GM23248 (cell line): ENCODE data around the gene PTGFRN. TPM values are rescaled to one million over a fixed set of nuclear protein-coding genes. Genes with fewer than 3 reads are reported as not detected.

ENCODE experiments used
- DNase-seq: peaks from one replicate; pipeline ENCODE4 v3.0.0-alpha.2; 2015
- H2AFZ ChIP-seq: fragments of 200-600 bp; sonication (generic); 2 replicates; pipeline ENCODE4 v1.6.1; 2016; ENCODE audit warnings: antibody characterized with exemption
- H3F3A ChIP-seq: fragments of 200-600 bp; sonication (generic); 2 replicates; pipeline ENCODE4 v1.6.1; 2016; ENCODE audit warnings: mild to moderate bottlenecking, antibody characterized with exemption, mixed run types; ENCODE audit not compliant: insufficient read depth
- H3K27ac ChIP-seq: fragments of 200-600 bp; sonication (generic); 2 replicates; pipeline ENCODE4 v1.5.1; 2016; ENCODE audit warnings: mild to moderate bottlenecking
- H3K27me3 ChIP-seq: fragments of 200-600 bp; sonication (generic); replicated peaks from 2 replicates; pipeline ENCODE4 v1.6.1; 2016; ENCODE audit warnings: mild to moderate bottlenecking; ENCODE audit not compliant: insufficient read depth
- H3K36me3 ChIP-seq: fragments of 200-600 bp; sonication (generic); 2 replicates; pipeline ENCODE4 v1.6.1; 2016; ENCODE audit warnings: low read depth, mild to moderate bottlenecking
- H3K4me1 ChIP-seq: fragments of 200-600 bp; sonication (generic); 2 replicates; pipeline ENCODE4 v1.6.1; 2016; ENCODE audit warnings: mild to moderate bottlenecking; ENCODE audit not compliant: insufficient read depth
- H3K4me2 ChIP-seq: fragments of 200-600 bp; sonication (generic); one replicate; pipeline ENCODE4 v1.6.1; 2016; ENCODE audit warnings: mild to moderate bottlenecking; ENCODE audit not compliant: unreplicated experiment
- H3K4me3 ChIP-seq: fragments of 200-600 bp; sonication (generic); 2 replicates; pipeline ENCODE4 v1.5.1; 2016; ENCODE audit warnings: mild to moderate bottlenecking
- H3K79me2 ChIP-seq: fragments of 200-600 bp; sonication (generic); 2 replicates; pipeline ENCODE4 v1.6.1; 2016; ENCODE audit warnings: mild to moderate bottlenecking; ENCODE audit not compliant: insufficient read depth
- H3K9ac ChIP-seq: fragments of 200-600 bp; sonication (generic); 2 replicates; pipeline ENCODE4 v1.6.1; 2016; ENCODE audit warnings: mild to moderate bottlenecking
- H3K9me2 ChIP-seq: fragments of 200-600 bp; sonication (generic); 2 replicates; pipeline ENCODE4 v1.6.1; 2016; ENCODE audit warnings: mixed run types, mild to moderate bottlenecking, moderate library complexity; ENCODE audit not compliant: insufficient read depth
- H3K9me3 ChIP-seq: fragments of 200-600 bp; sonication (generic); one replicate; pipeline ENCODE4 v1.6.1; 2017; ENCODE audit warnings: low read depth
- H4K20me1 ChIP-seq: fragments of 200-600 bp; sonication (generic); 2 replicates; pipeline ENCODE4 v1.6.0; 2016; ENCODE audit not compliant: insufficient read depth
- EZH2 ChIP-seq: fragments of 200-600 bp; sonication (generic); IDR thresholded peaks from 2 replicates; pipeline ENCODE4 v1.6.1; 2018; ENCODE audit warnings: antibody characterized with exemption, mild to moderate bottlenecking; ENCODE audit not compliant: insufficient read depth, poor library complexity, severe bottlenecking
- EZH2phosphoT487 ChIP-seq: fragments of 200-600 bp; sonication (generic); IDR thresholded peaks from 2 replicates; pipeline ENCODE4 v1.6.1; 2018; ENCODE audit warnings: antibody characterized with exemption, moderate library complexity, mild to moderate bottlenecking, low read depth; ENCODE audit not compliant: insufficient read depth
- WGBS, 2 experiments: methylation state at CpG; one replicate each; pipeline ENCODE4 v1.1.6; 2015 to 2017; ENCODE audit warnings: low lambda C conversion rate in 2 of 2, low coverage in 1 of 2; ENCODE audit errors: missing lambda C conversion rate in 2 of 2; 5-methylcytosine and 5-hydroxymethylcytosine counted together
- in situ Hi-C: fragments of 300-500 bp; cut with MboI; formaldehyde crosslinking; loops from 2 replicates; pipeline ENCODE4 v1.15.0; 2020
- polyA plus RNA-seq: library from polyadenylated mRNA; unstranded; fragments of >200 nt; fragmentation: Nextera tagmentation; extraction: Ambion mirVana; gene quantifications from 2 replicates; pipeline ENCODE4 v1.2.1, GENCODE V29; 2016
- total RNA-seq: library from RNA; depleted of rRNA; stranded (reverse); fragments of >200 nt; shearing (Covaris generic); gene quantifications from 2 replicates; pipeline ENCODE4 v1.2.3, GENCODE V29; 2014

PTGFRN gene
- total and polyA plus RNA-seq, 2 experiments from 2014 or later, result 14.7 to 25.7 TPM

- in situ Hi-C loops, result no loop called here
- no peak overlapping the region for H2AFZ ChIP-seq
- 93 to 95% methylated on average over 6 of the region's 6 CpGs for WGBS, 2 experiments
These were observed 51.9 kb downstream of the PTGFRN start for GRCh38 chr1:116961606-116962005.

GRCh38 chr1:116962987-116963639, 53.4 kb downstream of the PTGFRN start:
- TF ChIP-seq EZH2 (no peak), EZH2phosphoT487 (no peak)
- Histone ChIP-seq H3K27me3 (no peaks in the 10 kb centered on the region), H3F3A (peaks cover 19% of the 10 kb centered on the region), H3K27ac (no peak overlapping the region), H3K9ac (no peak overlapping the region), H2AFZ (no peak overlapping the region), H3K4me3 (no peak overlapping the region), H3K79me2 (no peaks in the 10 kb centered on the region), H3K4me1 (peaks cover 13% of the 10 kb centered on the region), H3K9me3 (no peaks in the 10 kb centered on the region), H3K36me3 (no peaks in the 10 kb centered on the region), H4K20me1 (no peaks in the 10 kb centered on the region), H3K4me2 (no peak overlapping the region), H3K9me2 (no peaks in the 10 kb centered on the region)
- WGBS, 2 experiments, result 87 to 93% methylated on average over 4 of the region's 4 CpGs
- DNase-seq, result no peak
- in situ Hi-C loops, result no loop called here

More at GRCh38 chr1:116961606-116962005, 51.9 kb downstream of the PTGFRN start:
- no peak overlapping the region for H3K4me2 ChIP-seq
- no peak overlapping the region for H3K27ac ChIP-seq
- no peak overlapping the region for H3K9ac ChIP-seq
- DNase-seq, result no peak
- H3K27me3 ChIP-seq, result no peaks in the 10 kb centered on the region
- TF ChIP-seq EZH2 (no peak), EZH2phosphoT487 (no peak)
- H3F3A ChIP-seq, result peaks cover 8% of the 10 kb centered on the region; the same call in 1 of the 2 replicates
- no peaks in the 10 kb centered on the region for H3K36me3 ChIP-seq
- no peaks in the 10 kb centered on the region for H3K79me2 ChIP-seq
- peaks cover 7% of the 10 kb centered on the region for H3K4me1 ChIP-seq
- no peaks in the 10 kb centered on the region for H3K9me3 ChIP-seq
- H4K20me1 ChIP-seq, result no peaks in the 10 kb centered on the region
- H3K9me2 ChIP-seq, result no peaks in the 10 kb centered on the region
- H3K4me3 ChIP-seq, result no peak overlapping the region

GRCh38 chr1:116966791-116967190, 57.1 kb downstream of the PTGFRN start:
- Histone ChIP-seq H4K20me1 (no peaks in the 10 kb centered on the region), H3K4me2 (peak overlapping the region; percentile 61), H2AFZ (peak overlapping the region; percentile 23; the same call in 1 of the 2 replicates), H3K79me2 (no peaks in the 10 kb centered on the region), H3K27me3 (no peaks in the 10 kb centered on the region), H3K9me2 (no peaks in the 10 kb centered on the region), H3K36me3 (no peaks in the 10 kb centered on the region), H3K9me3 (no peaks in the 10 kb centered on the region), H3K27ac (peak overlapping the region; percentile 84), H3K9ac (peak overlapping the region; percentile 69), H3F3A (peaks cover 19% of the 10 kb centered on the region), H3K4me1 (peaks cover 13% of the 10 kb centered on the region), H3K4me3 (peak overlapping the region; percentile 41)
- DNase-seq, result peak; percentile 85
- in situ Hi-C loops, result no loop called here
- WGBS, 2 experiments, result 53 to 63% methylated on average over 11 of the region's 11 CpGs
- TF ChIP-seq EZH2 (no peak), EZH2phosphoT487 (no peak)

- no peak for DNase-seq
- H3K9me3 ChIP-seq, result no peaks in the 10 kb centered on the region
- H3K36me3 ChIP-seq, result no peaks in the 10 kb centered on the region
- no peak overlapping the region for H3K9ac ChIP-seq
- WGBS, 2 experiments, result 79 to 83% methylated on average over 3 of the region's 3 CpGs
- H3K4me3 ChIP-seq, result no peak overlapping the region
- TF ChIP-seq EZH2 (no peak), EZH2phosphoT487 (no peak)
- in situ Hi-C loops, result no loop called here
- no peaks in the 10 kb centered on the region for H3K9me2 ChIP-seq
- no peak overlapping the region for H3K27ac ChIP-seq
- peaks cover 25% of the 10 kb centered on the region for H3K4me1 ChIP-seq
- H4K20me1 ChIP-seq, result no peaks in the 10 kb centered on the region
- H3K27me3 ChIP-seq, result no peaks in the 10 kb centered on the region
- H2AFZ ChIP-seq, result no peak overlapping the region
- H3F3A ChIP-seq, result peaks cover 19% of the 10 kb centered on the region
- H3K79me2 ChIP-seq, result no peaks in the 10 kb centered on the region
- H3K4me2 ChIP-seq, result no peak overlapping the region
These were observed 59.0 kb downstream of the PTGFRN start for GRCh38 chr1:116968724-116969123.
